Skeletal muscle satellite cell (primary cell): ENCODE measurements around the gene GATA5.
"Not testable (repeated sequence)": the region's sequence is repeated elsewhere in the genome, so short reads cannot be mapped to it uniquely, and the experiment has no call there.

Source experiments
- H3K27me3 ChIP-seq: 2 replicates; pipeline ENCODE4 v1.7.0; 2013; ENCODE audit warnings: low read length; ENCODE audit not compliant: control insufficient read depth, insufficient read depth
- H3K36me3 ChIP-seq: 2 replicates; pipeline ENCODE4 v1.7.0; 2013; ENCODE audit warnings: mild to moderate bottlenecking, control low read depth, low read length; ENCODE audit not compliant: insufficient read depth
- H3K4me1 ChIP-seq: 2 replicates; pipeline ENCODE4 v1.7.0; 2013; ENCODE audit warnings: low read length; ENCODE audit not compliant: control insufficient read depth, insufficient read depth
- H3K4me2 ChIP-seq: 2 replicates; pipeline ENCODE4 v1.7.0; 2013; ENCODE audit warnings: mild to moderate bottlenecking, low read length
- H3K4me3 ChIP-seq: 2 replicates; pipeline ENCODE4 v1.7.0; 2013; ENCODE audit warnings: low read length
- H3K9ac ChIP-seq: 2 replicates; pipeline ENCODE4 v1.7.0; 2013; ENCODE audit warnings: mild to moderate bottlenecking, low read depth, low read length, moderate library complexity
- H3K9me3 ChIP-seq: replicated peaks from 2 replicates; pipeline ENCODE4 v1.7.0; 2013; ENCODE audit warnings: mild to moderate bottlenecking, control low read depth, low read length

GATA5 gene

DNA sequence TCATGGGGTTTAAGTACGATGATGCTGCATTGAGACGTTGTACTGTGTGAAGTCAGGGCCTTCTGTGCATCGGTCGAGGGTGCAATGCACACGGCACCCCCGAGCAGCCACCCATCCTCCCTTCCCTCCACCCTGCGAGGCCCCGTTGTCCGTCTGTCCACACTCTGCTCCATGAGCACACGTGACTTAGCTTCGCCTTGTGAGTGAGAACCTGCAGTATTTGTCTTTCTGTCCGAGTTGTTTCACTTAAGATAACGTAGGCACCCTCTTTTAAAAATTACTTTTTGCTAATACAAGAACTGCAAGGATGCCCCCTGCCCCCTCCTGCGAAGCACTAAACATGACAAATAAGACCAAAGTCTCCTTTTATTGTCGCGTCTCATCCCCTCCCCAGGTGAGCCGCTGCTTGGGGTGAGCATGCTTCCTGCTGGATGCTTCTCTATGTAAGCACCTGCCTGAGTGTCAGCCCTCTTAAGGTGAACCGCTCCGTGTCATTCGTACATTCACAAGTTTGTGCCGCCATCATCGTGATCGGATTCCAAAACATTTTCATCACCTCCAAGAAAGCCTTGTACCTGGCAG lies 44.8 kb downstream of the GATA5 start:
- Histone ChIP-seq H3K9me3 (no peaks in the 10 kb centered on the region), H3K27me3 (peaks cover 70% of the 10 kb centered on the region), H3K4me2 (no peak overlapping the region), H3K36me3 (no peaks in the 10 kb centered on the region), H3K4me1 (no peaks in the 10 kb centered on the region), H3K4me3 (no peak overlapping the region), H3K9ac (no peak overlapping the region)

- Histone ChIP-seq H3K4me3 (no peak overlapping the region), H3K36me3 (no peaks in the 10 kb centered on the region), H3K4me2 (no peak overlapping the region), H3K9ac (no peak overlapping the region), H3K9me3 (no peaks in the 10 kb centered on the region), H3K27me3 (peaks cover 67% of the 10 kb centered on the region), H3K4me1 (no peaks in the 10 kb centered on the region)
Observed at GRCh38 chr20:62430311-62430853, 45.4 kb downstream of the GATA5 start.

DNA sequence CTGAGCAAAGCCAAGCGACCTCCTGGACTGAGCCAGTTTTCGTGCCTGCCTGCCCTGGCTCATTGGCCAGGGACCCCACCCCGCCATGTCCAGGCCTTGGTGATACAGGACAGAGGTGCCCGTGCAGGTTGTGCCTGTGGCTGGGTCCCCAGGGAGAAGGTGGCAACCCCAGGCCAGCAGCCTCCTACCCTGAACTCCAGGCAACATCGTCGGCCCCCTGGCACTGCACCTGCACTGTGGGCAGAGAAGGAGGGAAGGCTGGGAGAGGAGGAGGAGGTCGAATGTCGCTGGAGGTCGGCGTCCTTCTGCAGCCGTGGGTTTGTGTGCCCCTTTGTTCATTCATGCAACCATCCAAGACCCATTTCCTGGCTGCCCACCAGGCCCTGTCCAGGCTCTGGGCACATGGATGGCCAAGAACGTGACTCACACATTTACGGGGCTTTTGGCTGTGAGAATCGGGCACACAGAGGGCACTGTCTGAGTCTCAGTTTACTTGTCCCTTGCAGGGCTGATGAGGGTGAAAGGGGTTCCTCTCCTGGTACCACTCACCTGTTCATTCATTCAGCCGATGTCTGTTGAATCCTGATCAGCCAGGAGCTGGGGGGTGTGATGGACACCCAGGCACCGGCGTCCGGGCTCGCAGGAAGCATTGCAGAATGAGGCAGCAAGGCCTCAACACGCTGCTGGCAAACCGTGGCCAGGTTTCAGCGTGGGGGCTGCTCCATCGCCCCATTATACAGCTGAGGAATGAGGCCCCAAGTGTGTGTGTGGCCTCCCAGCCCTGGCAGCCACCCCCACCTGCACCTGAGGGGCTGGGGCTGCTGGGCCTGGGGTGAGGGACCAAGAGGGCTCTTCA lies 46.1 kb downstream of the GATA5 start:
- H3K9me3 ChIP-seq: no peaks in the 10 kb centered on the region
- H3K4me3 ChIP-seq: no peak overlapping the region
- H3K4me2 ChIP-seq: no peak overlapping the region
- no peaks in the 10 kb centered on the region for H3K36me3 ChIP-seq
- H3K27me3 ChIP-seq: peaks cover 65% of the 10 kb centered on the region
- no peaks in the 10 kb centered on the region for H3K4me1 ChIP-seq
- H3K9ac ChIP-seq: no peak overlapping the region

GRCh38 chr20:62428396-62429295 lies 47.1 kb downstream of the GATA5 start:
- Histone ChIP-seq H3K4me3 (no peak overlapping the region), H3K4me2 (no peak overlapping the region), H3K36me3 (no peaks in the 10 kb centered on the region), H3K4me1 (no peaks in the 10 kb centered on the region), H3K9me3 (no peaks in the 10 kb centered on the region), H3K9ac (no peak overlapping the region), H3K27me3 (peaks cover 63% of the 10 kb centered on the region)

DNA sequence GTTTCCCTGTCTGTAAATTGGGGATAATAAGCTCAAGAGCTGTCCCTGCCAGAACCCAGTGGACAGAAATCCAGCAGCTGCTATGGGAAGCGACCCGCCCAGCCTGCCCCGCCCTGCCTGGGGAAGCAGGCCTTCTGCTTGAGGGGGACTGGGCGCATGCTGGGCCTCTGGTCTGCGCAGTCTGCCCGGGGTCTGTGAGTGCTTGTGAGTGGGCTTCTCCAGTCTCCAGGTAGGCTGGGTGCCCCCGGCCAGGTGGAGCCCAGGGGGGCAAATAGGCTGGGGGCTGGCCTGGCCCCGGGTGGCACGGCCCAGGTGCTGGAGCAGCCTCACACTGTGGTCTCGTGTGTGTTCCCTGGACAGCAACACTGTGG lies 47.8 kb downstream of the GATA5 start:
- Histone ChIP-seq H3K4me1 (no peaks in the 10 kb centered on the region), H3K9me3 (no peaks in the 10 kb centered on the region), H3K9ac (no peak overlapping the region), H3K27me3 (peaks cover 63% of the 10 kb centered on the region), H3K4me3 (no peak overlapping the region), H3K36me3 (no peaks in the 10 kb centered on the region), H3K4me2 (no peak overlapping the region)

DNA sequence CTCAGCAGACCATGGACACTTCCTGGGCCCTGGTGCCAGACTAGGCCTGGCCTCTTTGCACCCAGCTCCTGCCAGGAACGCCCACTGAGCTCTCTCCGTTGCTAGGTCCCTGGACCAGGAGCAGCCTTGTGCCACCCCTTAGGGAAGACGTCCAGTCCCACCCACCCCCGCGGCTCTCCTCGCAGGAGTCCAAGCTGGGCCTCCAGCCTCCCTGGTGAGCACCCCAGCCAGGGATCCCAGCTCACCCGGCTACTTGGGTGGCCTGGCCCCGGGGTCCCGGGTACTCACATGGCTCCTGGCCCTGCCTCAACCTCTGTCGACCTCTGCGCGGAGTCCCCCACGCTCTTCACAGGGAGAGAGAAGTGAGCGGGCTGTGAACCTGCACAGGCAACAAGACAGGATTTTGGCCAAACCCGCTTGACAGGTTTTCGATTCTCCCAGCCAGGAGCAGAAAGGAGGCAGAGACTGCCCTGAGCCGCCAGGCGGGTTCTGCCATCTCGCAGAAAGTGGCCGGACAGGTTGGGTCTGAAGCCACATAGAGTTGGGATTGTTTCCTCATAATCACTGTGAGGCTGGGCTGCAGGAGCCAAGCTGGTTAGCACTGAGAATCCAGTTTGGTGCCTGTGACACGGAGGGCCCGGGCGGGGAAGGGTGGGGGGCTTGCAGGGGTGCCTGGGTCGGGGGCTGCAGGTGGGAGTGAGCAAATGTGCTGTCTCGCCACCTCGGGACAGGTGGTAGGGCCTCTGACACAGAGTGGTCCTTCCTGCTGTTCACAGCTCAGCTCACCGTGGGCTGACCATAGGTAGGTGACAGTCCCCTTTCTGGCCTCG lies 48.4 kb downstream of the GATA5 start, which contains the start of gene RBBP8NL:
TSS of gene RBBP8NL (minus strand) at position 368 of the 830 bp plus-strand sequence. CDS start 7,892 bp downstream, outside the sequence.
- H3K9ac ChIP-seq: no peak within 1 kb of the TSS
- H3K4me1 ChIP-seq: no peaks in the 10 kb centered on the region
- H3K36me3 ChIP-seq: no peaks in the 10 kb centered on the region
- H3K4me3 ChIP-seq: no peak within 1 kb of the TSS
- no peak within 1 kb of the TSS for H3K4me2 ChIP-seq
- H3K27me3 ChIP-seq: peaks cover 61% of the 10 kb centered on the region
- no peaks in the 10 kb centered on the region for H3K9me3 ChIP-seq

DNA sequence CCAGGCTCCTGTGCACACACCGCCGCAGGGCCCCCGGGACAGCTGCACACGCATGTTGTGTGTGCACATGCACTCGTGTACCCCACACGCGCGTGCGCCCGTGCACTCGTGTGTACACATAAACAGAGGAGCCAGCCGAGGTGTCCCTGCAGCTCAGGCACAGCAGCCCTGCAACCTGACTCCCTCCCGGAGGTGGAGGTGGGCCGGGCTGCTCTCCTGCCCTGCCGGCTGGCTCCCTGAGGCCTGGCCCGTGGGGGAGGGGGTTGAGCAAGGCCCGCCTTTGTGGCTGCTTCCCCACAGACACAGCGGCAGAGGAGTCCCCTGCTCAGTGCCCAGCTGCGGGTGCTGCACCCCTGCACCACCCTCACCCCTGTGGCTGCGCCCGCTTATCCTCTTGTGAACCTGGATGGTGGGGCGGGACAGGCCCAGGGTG lies 49.1 kb downstream of the GATA5 start:
- no peaks in the 10 kb centered on the region for H3K36me3 ChIP-seq
- peaks cover 56% of the 10 kb centered on the region for H3K27me3 ChIP-seq
- no peak overlapping the region for H3K9ac ChIP-seq
- no peaks in the 10 kb centered on the region for H3K4me1 ChIP-seq
- no peak overlapping the region for H3K4me2 ChIP-seq
- H3K4me3 ChIP-seq: no peak overlapping the region
- no peaks in the 10 kb centered on the region for H3K9me3 ChIP-seq

DNA sequence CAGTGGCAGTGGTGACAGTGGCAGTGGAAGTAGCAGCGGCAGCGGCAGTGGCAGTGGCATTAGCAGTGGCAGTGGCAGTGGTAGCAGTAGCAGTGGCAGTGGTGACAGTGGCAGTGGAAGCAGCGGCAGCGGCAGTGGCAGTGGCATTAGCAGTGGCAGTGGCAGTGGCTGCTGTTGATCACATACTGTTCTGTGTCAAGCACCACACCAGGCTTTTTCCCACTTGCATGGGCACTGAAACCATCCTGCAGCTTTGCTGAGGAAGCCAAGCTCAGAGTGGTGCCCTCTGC lies 49.8 kb downstream of the GATA5 start:
- not testable (repeated sequence) for H3K4me3 ChIP-seq, H3K4me2 ChIP-seq, H3K9me3 ChIP-seq, H3K4me1 ChIP-seq, H3K36me3 ChIP-seq, H3K9ac ChIP-seq
- H3K27me3 ChIP-seq: peaks cover 49% of the 10 kb centered on the region

DNA sequence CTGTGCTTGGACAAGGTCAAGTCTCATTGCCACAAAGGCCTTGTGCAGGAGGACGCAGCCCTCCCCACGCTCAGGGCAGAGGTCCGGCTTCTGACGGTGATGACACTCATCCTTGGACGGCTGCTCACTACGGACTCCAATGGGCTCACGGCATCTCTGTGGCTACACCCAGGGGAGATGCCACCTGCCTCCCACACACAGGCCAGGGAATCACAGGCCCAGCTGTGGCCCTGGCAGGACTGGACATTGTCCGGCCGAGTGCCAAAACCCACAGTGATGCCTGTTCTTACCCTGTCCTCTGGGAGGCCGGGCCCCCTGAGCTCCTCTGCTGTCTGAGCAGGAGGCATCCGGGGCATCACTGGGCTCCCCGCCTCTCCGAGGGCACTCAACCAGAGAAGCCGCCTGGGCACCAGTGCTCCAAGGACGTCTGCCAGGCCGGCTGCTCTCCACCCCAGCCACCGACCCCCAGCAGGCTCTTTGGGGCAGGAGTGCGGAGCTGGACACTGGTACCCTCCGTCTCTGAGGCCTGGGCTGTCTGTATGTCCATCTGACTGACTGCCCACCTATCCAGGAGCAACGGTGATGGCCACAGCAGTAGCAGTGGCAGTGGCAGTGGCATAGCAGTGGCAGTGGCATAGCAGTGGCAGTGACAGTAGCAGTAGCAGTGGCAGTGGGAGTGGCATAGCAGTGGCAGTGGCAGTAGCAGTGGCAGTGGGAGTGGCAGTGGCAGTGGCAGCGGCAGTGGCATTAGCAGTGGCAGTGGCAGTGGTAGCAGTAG lies 50.3 kb downstream of the GATA5 start:
- Histone ChIP-seq H3K9ac (no peak overlapping the region), H3K4me1 (no peaks in the 10 kb centered on the region), H3K36me3 (no peaks in the 10 kb centered on the region), H3K27me3 (peaks cover 45% of the 10 kb centered on the region), H3K4me2 (no peak overlapping the region), H3K9me3 (no peaks in the 10 kb centered on the region), H3K4me3 (no peak overlapping the region)

GRCh38 chr20:62424249-62425107 lies 51.3 kb downstream of the GATA5 start:
- no peak overlapping the region for H3K4me2 ChIP-seq
- peaks cover 42% of the 10 kb centered on the region for H3K27me3 ChIP-seq
- H3K9ac ChIP-seq: no peak overlapping the region
- H3K4me1 ChIP-seq: no peaks in the 10 kb centered on the region
- H3K9me3 ChIP-seq: no peaks in the 10 kb centered on the region
- H3K36me3 ChIP-seq: no peaks in the 10 kb centered on the region
- no peak overlapping the region for H3K4me3 ChIP-seq
